Stimulated activated naive CD8-positive, alpha-beta T cell treated with anti-CD3 and anti-CD28 coated beads, Interleukin-15, amount 100 ng/mL, for 72 hours (primary cell): ENCODE measurements around the gene UGT1A6.

Experiments
- ATAC-seq: fragments of 150-1000 bp; cut with Tn5 transposase; 2 replicates; pipeline ENCODE4 v1.10.0; 2021; ENCODE audit warnings: mild to moderate bottlenecking, moderate library complexity
- DNase-seq, 2 donors: peaks; one replicate each; pipeline ENCODE4 v3.0.0; 2021 to 2022
- H3K27ac Mint-ChIP-seq, 2 donors: one replicate each; pipeline ENCODE4 v1.8.0; 2022; ENCODE audit warnings: mild to moderate bottlenecking in 2 of 2, mixed read lengths in 2 of 2, moderate library complexity in 2 of 2
- H3K27me3 Mint-ChIP-seq: one replicate; pipeline ENCODE4 v1.8.0; 2022; ENCODE audit warnings: mixed read lengths
- H3K4me1 Mint-ChIP-seq: one replicate; pipeline ENCODE4 v1.8.0; 2022; ENCODE audit warnings: mild to moderate bottlenecking, mixed read lengths
- H3K4me3 Mint-ChIP-seq, 2 donors: one replicate each; pipeline ENCODE4 v1.8.0; 2022; ENCODE audit warnings: mild to moderate bottlenecking in 2 of 2, mixed read lengths in 2 of 2, moderate library complexity in 1 of 2
- H3K9me3 Mint-ChIP-seq, 2 donors: one replicate each; pipeline ENCODE4 v1.8.0; 2022; ENCODE audit warnings: mixed read lengths in 2 of 2

Gene UGT1A6

DNA sequence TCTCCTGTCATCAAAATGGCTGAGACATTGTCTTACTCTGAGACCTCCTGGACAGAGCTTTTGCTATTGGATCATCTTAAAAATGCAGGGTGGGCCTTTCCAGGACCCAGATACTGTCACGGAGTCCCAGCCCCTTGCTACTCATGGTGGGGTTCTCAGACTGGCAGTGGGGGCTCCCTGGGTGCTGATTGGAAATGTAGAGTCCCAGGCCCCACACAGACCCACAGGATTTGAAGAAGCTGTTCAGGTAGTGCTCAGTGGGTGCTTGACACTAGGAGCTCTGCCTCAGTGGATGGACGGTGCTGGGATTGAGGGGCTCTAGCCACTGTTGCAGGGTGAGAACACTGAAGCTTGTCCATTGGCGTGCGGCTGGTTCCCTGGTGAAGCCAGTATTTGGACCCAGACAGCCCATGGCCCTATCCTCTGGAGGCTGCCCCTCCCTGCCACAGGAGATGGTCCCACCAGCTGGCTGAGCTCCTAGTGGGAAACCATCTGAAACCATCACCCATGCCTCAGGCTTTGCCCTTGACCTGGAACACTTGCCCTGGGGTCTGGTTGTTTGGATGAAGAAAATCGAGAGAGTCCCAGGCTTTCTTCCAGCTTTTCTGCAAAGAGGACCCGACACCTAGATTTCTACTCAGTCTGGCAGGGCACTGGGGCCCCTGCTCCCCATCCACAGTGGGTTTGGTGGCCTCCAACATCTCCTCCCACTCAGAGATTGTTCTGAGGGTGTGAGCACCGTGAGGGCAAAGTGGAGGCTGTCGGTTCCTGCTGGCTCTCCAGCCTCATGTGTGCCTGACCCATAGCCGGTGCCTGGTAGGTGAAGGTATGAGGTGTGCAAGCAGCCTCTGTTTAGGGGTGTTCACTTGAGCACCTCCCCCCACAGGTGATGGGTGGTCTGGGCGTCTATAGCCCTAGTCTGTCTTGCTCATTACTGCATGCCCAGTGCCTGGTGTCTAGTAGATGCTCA, 115.6 kb downstream of the UGT1A6 start:
- Mint-ChIP-seq H3K27ac (no peak overlapping the region), H3K4me1 (no peaks in the 10 kb centered on the region), H3K4me3 (no peak overlapping the region), H3K27me3 (peaks cover 27% of the 10 kb centered on the region), H3K9me3 (no peaks in the 10 kb centered on the region)
- DNase-seq = no peak
- no peak for ATAC-seq

GRCh38 chr2:233810385-233810784, 117.7 kb downstream of the UGT1A6 start:
- H3K4me1 Mint-ChIP-seq = no peaks in the 10 kb centered on the region
- DNase-seq = no peak
- H3K27me3 Mint-ChIP-seq = peaks cover 8% of the 10 kb centered on the region
- no peak overlapping the region for H3K27ac Mint-ChIP-seq
- no peak for ATAC-seq
- no peaks in the 10 kb centered on the region for H3K9me3 Mint-ChIP-seq
- H3K4me3 Mint-ChIP-seq = no peak overlapping the region

- H3K4me1 Mint-ChIP-seq = no peaks in the 10 kb centered on the region
- DNase-seq (no peak), ATAC-seq (no peak)
- H3K9me3 Mint-ChIP-seq = no peaks in the 10 kb centered on the region
- no peak overlapping the region for H3K27ac Mint-ChIP-seq
- peaks cover 15% of the 10 kb centered on the region for H3K27me3 Mint-ChIP-seq
- H3K4me3 Mint-ChIP-seq = no peak overlapping the region
Observed at GRCh38 chr2:233811087-233811486, 118.4 kb downstream of the UGT1A6 start.

GRCh38 chr2:233811732-233812131, 119.0 kb downstream of the UGT1A6 start:
- H3K27ac Mint-ChIP-seq = no peak overlapping the region
- H3K4me3 Mint-ChIP-seq = no peak overlapping the region
- H3K4me1 Mint-ChIP-seq = no peaks in the 10 kb centered on the region
- DNase-seq (no peak), ATAC-seq (no peak)
- no peaks in the 10 kb centered on the region for H3K9me3 Mint-ChIP-seq
- H3K27me3 Mint-ChIP-seq = peaks cover 22% of the 10 kb centered on the region

GRCh38 chr2:233813236-233814055, 120.8 kb downstream of the UGT1A6 start:
- no peak for DNase-seq
- H3K4me3 Mint-ChIP-seq = no peak overlapping the region
- H3K4me1 Mint-ChIP-seq = peaks cover 6% of the 10 kb centered on the region
- H3K27me3 Mint-ChIP-seq = peaks cover 29% of the 10 kb centered on the region
- H3K9me3 Mint-ChIP-seq = no peaks in the 10 kb centered on the region
- H3K27ac Mint-ChIP-seq = no peak overlapping the region
- no peak for ATAC-seq

- Mint-ChIP-seq H3K4me1 (peaks cover 6% of the 10 kb centered on the region), H3K27ac (no peak overlapping the region), H3K9me3 (no peaks in the 10 kb centered on the region), H3K27me3 (peaks cover 29% of the 10 kb centered on the region), H3K4me3 (no peak overlapping the region)
- ATAC-seq = no peak
- DNase-seq = no peak
Observed at GRCh38 chr2:233814056-233814835, 121.6 kb downstream of the UGT1A6 start.

GRCh38 chr2:233815861-233816260, 123.2 kb downstream of the UGT1A6 start:
- Mint-ChIP-seq H3K9me3 (no peaks in the 10 kb centered on the region), H3K4me1 (peaks cover 6% of the 10 kb centered on the region), H3K4me3 (no peak overlapping the region), H3K27me3 (peaks cover 29% of the 10 kb centered on the region), H3K27ac (no peak overlapping the region)
- DNase-seq (no peak), ATAC-seq (no peak)

DNA sequence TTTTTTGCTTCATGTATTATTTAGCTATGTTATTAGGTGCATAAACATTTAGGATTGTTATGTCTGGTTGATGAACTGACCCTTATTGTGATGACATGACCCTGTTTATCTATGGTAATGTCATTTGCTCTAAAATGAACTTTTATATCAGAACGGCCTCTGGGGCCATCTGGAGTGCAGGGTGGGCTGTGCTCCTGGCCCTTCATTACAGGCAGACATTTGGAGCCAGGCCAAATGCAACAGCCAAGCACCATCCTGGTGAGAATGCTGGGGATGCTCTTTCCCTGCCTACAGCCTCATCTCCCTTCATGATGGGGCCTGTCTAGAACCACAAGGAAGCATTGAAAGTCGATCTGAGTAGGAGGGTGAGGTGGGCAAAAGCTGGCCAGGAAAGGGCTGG, 123.6 kb downstream of the UGT1A6 start:
- Mint-ChIP-seq H3K4me1 (peaks cover 6% of the 10 kb centered on the region), H3K9me3 (no peaks in the 10 kb centered on the region)

GRCh38 chr2:233816771-233817170, 124.1 kb downstream of the UGT1A6 start:
- Mint-ChIP-seq H3K27ac (no peak overlapping the region), H3K9me3 (no peaks in the 10 kb centered on the region), H3K4me1 (peaks cover 6% of the 10 kb centered on the region), H3K27me3 (peaks cover 27% of the 10 kb centered on the region), H3K4me3 (no peak overlapping the region)
- no peak for ATAC-seq
- no peak for DNase-seq

More for the DNA sequence above, 123.6 kb downstream of the UGT1A6 start:
- peaks cover 29% of the 10 kb centered on the region for H3K27me3 Mint-ChIP-seq
- H3K4me3 Mint-ChIP-seq = no peak overlapping the region
- peak overlapping the region in 1 of 2 donors; percentile 28 for H3K27ac Mint-ChIP-seq
- ATAC-seq = no peak
- DNase-seq = no peak

DNA sequence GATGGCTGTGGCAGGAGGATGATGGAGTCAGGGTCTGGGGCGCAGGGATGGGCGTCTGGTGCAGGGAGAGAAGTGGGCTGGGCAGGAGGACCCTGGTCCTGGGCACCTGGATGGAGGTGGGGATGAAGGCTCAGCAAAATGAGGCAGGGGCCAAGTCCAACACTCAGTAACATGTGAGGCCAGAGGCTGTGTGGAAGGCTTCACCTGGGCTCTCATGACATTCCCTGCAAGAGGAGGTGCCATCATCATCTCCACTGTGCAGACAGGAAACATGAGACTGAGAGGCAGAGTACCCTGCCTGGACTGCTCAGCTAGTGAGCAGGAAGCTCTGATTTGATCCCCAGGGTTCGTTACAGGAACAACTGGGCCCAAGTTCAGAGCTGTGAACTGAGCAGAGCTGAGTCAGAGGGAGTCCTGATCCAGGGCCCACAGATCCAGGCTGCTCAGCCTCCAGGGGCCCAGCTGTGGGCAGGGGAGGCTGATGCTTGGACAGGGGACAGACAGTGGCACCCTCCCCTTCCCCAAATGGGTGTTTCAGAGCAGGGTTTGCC, 124.7 kb downstream of the UGT1A6 start:
- H3K9me3 Mint-ChIP-seq = no peaks in the 10 kb centered on the region
- H3K27me3 Mint-ChIP-seq = peaks cover 23% of the 10 kb centered on the region
- H3K27ac Mint-ChIP-seq = no peak overlapping the region
- peaks cover 6% of the 10 kb centered on the region for H3K4me1 Mint-ChIP-seq
- DNase-seq = no peak
- no peak overlapping the region for H3K4me3 Mint-ChIP-seq
- ATAC-seq = no peak

DNA sequence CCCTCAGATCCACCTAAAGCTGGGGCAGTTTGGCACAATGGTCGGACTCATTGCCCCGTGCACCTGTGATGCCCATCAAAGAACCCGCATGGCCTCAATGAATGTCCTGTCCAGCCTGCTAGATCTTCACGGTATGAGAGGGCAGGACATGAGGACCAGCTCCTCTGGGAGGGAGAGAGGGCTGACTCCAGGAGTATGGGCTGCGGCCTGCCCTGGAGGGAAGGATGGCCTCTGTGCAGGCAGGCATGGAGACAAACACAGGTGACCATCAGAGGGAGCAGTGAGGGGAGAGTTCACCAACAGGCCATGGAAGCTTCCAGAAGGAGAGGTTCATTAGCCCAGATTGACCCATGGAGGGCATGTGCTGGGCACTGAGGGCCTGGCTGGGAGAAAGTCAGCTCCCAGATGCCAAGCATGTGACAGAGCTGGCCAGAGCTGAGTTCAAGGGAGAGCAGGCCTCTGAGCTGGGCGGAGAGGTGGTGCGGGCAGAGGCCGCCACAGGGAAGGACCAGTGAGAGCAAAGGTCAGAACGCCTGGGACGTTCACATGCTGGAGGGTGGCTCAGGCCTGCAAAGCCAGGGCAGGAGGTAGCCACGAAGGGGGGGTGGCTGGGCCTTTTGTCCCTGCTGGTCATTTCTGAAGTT, 125.4 kb downstream of the UGT1A6 start:
- ATAC-seq (no peak), DNase-seq (no peak)
- Mint-ChIP-seq H3K9me3 (no peaks in the 10 kb centered on the region), H3K27ac (peak overlapping the region in 1 of 2 donors; percentile 91), H3K4me3 (no peak overlapping the region), H3K27me3 (peaks cover 23% of the 10 kb centered on the region), H3K4me1 (peaks cover 6% of the 10 kb centered on the region)

GRCh38 chr2:233818639-233819621, 126.2 kb downstream of the UGT1A6 start:
- Mint-ChIP-seq H3K4me3 (no peak overlapping the region), H3K27ac (no peak overlapping the region), H3K9me3 (no peaks in the 10 kb centered on the region), H3K27me3 (peaks cover 23% of the 10 kb centered on the region), H3K4me1 (peaks cover 6% of the 10 kb centered on the region)
- ATAC-seq = no peak
- no peak for DNase-seq

- no peak for DNase-seq
- Mint-ChIP-seq H3K4me1 (peaks cover 6% of the 10 kb centered on the region), H3K4me3 (no peak overlapping the region), H3K9me3 (no peaks in the 10 kb centered on the region), H3K27ac (no peak overlapping the region), H3K27me3 (peaks cover 23% of the 10 kb centered on the region)
- ATAC-seq = no peak
Observed at GRCh38 chr2:233819884-233820773, 127.4 kb downstream of the UGT1A6 start.
